Measurements from ENCODE around the gene OASL.

- no peak for TF ChIP-seq FOXK2 (IDR thresholded peaks at IDR 0.05)
- no peak for TF ChIP-seq SP1 (IDR thresholded peaks at IDR 0.05)
- no peak for TF ChIP-seq NFRKB (IDR thresholded peaks at IDR 0.05)
Observed at GRCh38 chr12:121065345-121065744, 26.3 kb upstream of the OASL start.

Data from HEK293T (cell line).